ENCODE data around the gene KLF13.

The KLF13 gene

DNA sequence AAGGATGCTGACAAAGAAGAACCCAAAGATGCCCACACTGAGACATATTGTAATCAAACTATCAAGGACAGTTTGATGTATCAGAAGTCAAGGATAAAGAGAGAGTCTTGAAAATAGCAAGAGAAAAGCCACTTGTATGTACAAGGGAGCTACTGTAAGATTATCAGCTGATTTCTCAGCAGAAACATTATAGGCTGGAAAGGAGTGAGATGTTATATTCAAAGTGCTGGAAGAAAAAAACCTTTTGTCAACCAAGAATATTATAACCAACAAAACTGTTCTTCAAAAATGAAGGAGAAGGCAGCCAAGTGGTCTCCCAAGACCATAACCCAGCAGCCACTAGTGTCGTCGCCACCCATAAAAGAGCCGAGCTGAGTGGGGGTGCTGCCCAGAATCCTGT lies 93.2 kb downstream of the KLF13 start:
- no peak overlapping the region for H3K27ac ChIP-seq (replicated peaks)
- no peak overlapping the region for H3K4me3 ChIP-seq (replicated peaks; ENCODE audit: insufficient read depth, low read length)
- TF ChIP-seq, protein P1, sequence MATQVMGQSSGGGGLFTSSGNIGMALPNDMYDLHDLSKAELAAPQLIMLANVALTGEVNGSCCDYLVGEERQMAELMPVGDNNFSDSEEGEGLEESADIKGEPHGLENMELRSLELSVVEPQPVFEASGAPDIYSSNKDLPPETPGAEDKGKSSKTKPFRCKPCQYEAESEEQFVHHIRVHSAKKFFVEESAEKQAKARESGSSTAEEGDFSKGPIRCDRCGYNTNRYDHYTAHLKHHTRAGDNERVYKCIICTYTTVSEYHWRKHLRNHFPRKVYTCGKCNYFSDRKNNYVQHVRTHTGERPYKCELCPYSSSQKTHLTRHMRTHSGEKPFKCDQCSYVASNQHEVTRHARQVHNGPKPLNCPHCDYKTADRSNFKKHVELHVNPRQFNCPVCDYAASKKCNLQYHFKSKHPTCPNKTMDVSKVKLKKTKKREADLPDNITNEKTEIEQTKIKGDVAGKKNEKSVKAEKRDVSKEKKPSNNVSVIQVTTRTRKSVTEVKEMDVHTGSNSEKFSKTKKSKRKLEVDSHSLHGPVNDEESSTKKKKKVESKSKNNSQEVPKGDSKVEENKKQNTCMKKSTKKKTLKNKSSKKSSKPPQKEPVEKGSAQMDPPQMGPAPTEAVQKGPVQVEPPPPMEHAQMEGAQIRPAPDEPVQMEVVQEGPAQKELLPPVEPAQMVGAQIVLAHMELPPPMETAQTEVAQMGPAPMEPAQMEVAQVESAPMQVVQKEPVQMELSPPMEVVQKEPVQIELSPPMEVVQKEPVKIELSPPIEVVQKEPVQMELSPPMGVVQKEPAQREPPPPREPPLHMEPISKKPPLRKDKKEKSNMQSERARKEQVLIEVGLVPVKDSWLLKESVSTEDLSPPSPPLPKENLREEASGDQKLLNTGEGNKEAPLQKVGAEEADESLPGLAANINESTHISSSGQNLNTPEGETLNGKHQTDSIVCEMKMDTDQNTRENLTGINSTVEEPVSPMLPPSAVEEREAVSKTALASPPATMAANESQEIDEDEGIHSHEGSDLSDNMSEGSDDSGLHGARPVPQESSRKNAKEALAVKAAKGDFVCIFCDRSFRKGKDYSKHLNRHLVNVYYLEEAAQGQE (IDR thresholded peaks at IDR 0.05; ENCODE audit: insufficient replicate concordance, low read depth), result no peak
- TF ChIP-seq SPI1 (IDR thresholded peaks at IDR 0.05; ENCODE audit: borderline replicate concordance, low read depth) (no peak), GABPA (IDR thresholded peaks at IDR 0.05; ENCODE audit: low read depth) (no peak), POLR2AphosphoS5 (IDR thresholded peaks at IDR 0.05; ENCODE audit: low read depth) (no peak)
- TF ChIP-seq, protein P2, sequence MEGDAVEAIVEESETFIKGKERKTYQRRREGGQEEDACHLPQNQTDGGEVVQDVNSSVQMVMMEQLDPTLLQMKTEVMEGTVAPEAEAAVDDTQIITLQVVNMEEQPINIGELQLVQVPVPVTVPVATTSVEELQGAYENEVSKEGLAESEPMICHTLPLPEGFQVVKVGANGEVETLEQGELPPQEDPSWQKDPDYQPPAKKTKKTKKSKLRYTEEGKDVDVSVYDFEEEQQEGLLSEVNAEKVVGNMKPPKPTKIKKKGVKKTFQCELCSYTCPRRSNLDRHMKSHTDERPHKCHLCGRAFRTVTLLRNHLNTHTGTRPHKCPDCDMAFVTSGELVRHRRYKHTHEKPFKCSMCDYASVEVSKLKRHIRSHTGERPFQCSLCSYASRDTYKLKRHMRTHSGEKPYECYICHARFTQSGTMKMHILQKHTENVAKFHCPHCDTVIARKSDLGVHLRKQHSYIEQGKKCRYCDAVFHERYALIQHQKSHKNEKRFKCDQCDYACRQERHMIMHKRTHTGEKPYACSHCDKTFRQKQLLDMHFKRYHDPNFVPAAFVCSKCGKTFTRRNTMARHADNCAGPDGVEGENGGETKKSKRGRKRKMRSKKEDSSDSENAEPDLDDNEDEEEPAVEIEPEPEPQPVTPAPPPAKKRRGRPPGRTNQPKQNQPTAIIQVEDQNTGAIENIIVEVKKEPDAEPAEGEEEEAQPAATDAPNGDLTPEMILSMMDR (IDR thresholded peaks at IDR 0.05; ENCODE audit: insufficient read depth, low read length), result no peak
- H3K27me3 ChIP-seq (ENCODE audit: insufficient read depth, poor library complexity, severe bottlenecking), result no peaks in the 10 kb centered on the region
- DNase-seq (ENCODE audit: low read depth in 1 of 2, low spot score in 1 of 2), result no peak

DNA sequence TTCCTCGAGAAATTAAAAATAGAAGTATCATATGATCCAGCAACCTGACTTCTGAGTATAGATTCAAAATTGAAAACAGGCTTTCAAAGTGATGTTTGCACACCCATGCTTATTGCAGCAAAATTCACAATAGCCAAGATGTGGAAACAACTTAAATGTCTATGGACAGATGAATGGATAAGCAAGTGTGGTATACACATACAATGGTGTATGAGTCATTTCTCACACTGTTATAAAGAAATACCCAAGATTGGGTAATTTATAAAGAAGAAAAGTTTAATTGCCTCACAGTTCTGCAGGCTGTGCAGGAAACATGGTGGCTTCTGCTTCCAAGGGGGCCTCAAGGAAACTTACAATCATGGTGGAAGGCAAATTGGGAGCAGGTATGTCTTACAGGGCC lies 100.8 kb downstream of the KLF13 start:
- Histone ChIP-seq H3K27me3 (ENCODE audit: insufficient read depth, poor library complexity, severe bottlenecking) (no peaks in the 10 kb centered on the region), H3K27ac (replicated peaks) (no peak overlapping the region), H3K4me3 (replicated peaks; ENCODE audit: insufficient read depth, low read length) (no peak overlapping the region)
- peak in 1 of 2 experiments; percentile 54 for DNase-seq (ENCODE audit: low read depth in 1 of 2, low spot score in 1 of 2)
- TF ChIP-seq, protein P1 (IDR thresholded peaks at IDR 0.05; ENCODE audit: insufficient replicate concordance, low read depth), result no peak
- TF ChIP-seq POLR2AphosphoS5 (IDR thresholded peaks at IDR 0.05; ENCODE audit: low read depth), result no peak
- no peak for TF ChIP-seq GABPA (IDR thresholded peaks at IDR 0.05; ENCODE audit: low read depth)
- TF ChIP-seq, protein P2 (IDR thresholded peaks at IDR 0.05; ENCODE audit: insufficient read depth, low read length), result no peak
- TF ChIP-seq SPI1 (IDR thresholded peaks at IDR 0.05; ENCODE audit: borderline replicate concordance, low read depth), result no peak

All from HL-60 (cell line).